ENCODE data around the gene LPP.
"Not testable (repeated sequence)": the region's sequence is repeated elsewhere in the genome, so short reads cannot be mapped to it uniquely, and the experiment has no call there.

Gene LPP

DNA sequence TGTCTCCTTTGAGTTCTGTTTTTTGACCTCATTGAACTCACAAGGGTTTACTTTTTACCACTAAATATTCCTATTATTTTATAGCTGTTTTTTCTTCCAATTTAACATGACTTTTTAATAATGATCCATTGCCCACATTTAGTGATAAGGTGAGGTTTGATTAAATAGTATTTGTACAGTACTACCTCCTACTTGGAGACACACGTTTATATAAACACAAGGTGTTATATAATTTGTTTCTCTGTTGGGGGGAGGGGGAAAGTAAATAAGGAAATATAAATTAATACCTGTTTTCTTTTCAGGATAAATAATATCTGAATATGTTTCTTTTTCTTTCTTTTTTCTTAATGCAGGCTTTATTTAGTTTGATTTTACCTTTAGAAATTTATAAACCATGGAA is 281.3 kb downstream of the LPP start:
- DNase-seq (ENCODE audit: low read depth), result no peak

DNA sequence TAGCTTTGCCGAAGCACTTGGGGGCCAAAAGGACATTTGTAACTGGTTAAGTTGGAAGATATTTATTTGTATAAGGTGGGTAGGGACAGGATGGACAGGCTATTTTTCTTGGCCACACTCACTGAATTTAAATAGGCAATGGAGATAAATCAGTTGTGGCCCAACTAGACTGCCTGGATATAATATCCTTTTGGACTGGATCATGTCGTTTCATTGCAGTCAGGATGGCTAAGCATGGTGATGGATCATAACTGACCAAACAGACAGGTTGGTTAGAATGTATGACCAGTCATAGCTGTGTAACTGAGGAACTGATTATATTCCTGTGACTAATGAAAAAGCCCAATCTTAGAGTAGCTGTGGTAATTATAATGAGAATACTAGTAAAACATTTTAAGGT is 284.0 kb downstream of the LPP start:
- no peak for DNase-seq (ENCODE audit: low read depth)

DNA sequence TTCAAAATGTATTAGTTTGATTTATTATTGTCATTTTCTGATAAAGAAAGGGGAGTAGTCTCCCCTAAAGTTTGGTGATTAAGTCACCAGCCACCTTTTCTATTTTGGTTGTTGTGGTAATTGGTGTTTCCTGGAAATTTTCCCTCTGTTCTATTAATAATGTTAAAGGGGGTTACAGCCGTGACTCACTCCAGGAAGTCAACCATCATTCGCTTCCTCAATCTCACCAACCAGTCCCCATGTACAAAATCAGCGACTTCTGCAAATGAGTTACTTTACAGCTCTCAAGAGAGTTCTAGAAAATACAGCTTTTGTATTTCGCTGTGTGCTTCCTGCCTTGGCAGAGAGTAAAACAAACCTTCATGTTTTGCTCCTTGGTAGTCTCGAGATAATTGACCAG is 285.1 kb downstream of the LPP start:
- DNase-seq (ENCODE audit: low read depth), result no peak

DNA sequence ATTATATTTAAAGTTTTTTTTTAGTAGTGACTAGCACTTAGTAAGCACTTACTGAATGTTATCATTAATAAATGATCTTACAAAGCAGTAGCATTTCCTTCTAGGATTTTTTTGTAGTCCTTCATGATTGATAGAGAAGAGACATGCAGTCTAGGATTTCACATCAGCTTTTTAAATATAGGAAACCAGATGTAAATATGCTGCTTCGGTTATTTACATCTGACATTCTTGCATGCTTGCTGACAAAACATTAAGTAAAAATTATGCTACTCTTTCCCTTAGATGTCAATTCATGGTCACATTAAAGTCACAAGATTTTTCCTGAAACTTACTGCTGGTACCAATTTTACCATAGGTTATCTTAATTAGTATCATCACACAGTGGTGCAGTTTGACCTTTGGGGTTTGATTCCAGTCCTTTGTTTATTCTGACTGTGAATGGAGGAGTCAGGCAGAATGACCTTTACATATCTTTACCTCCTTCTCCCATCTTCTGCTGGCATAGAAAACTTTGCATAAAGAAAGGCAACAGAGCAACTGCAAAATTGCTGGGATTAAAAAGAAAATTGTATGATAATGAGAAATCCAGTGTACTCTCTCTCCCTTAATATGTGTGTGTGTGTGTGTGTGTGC is 286.5 kb downstream of the LPP start:
- no peak for DNase-seq (ENCODE audit: low read depth)

DNA sequence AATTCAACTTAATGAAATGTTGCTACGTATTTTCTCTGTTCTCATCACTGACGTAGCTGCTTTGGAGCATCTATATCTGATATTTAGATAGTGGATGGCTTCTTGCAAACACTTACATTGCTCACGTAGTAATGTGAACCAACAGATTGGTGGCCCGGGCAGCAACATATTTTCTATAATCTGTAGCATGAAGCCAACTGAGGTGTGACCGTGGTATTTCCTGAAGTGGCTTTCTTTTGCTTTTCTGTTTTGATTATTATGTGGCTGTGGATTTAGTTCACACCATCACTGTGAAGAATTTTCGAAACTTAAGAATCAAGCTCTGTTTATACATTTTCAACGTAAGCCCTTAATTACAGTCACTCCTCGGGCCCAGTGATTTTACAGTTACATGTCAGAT is 288.5 kb downstream of the LPP start:
- DNase-seq (ENCODE audit: low read depth), result no peak

DNA sequence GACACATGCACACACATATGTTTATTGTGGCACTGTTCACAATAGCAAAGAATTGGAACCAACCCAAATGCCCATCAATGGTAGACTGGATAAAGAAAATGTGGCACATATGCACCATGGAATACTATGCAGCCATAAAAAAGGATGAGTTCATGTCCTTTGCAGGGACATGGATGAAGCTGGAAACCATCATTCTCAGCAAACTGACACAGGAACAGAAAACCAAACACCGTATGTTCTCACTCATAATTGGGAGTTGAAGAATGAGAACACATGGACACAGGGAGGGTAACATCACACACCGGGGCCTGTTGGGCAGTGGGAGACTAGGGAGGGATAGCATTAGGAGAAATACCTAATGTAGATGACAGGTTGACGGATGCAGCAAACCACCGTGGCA is 291.2 kb downstream of the LPP start:
- DNase-seq (ENCODE audit: low read depth), result not testable (repeated sequence)

DNA sequence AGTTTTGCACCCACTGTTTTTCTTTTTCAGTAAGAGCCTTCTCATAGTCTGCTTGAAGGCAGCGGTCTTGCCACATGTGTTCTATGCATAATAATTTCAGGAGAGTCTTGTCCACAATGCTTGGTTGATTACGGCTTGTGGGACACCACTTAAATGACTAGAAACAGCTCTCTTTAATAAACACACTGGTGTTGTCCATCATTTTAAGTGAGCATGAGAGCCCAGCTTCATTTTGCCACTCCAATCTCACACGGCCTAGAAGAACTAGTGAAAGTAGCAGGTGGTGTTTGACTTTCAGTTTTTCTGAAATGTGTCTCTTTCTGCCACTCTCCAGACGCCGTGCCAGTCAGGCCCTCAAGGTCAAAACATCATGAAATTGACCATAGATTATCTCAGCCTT is 292.1 kb downstream of the LPP start:
- no peak for DNase-seq (ENCODE audit: low read depth)

DNA sequence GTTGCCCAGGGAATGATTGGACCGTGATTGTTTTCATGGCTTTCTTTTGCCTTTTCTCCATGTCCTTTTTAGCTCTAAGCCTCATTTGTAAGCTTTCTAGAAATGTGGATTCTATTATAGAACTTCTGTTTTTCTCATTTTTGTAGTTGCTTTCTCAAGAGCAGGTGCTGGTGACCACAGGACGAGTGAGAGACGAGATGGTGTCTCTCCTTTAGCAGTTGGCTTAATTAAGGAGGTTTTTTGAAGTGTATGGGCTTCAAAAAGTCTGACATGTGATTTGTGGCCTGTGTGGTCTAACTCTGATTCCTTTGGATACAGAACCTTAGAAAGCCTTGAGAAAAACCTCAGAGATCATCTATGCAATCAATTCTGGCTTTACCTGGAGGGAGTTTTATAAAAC is 292.8 kb downstream of the LPP start:
- no peak for DNase-seq (ENCODE audit: low read depth)

DNA sequence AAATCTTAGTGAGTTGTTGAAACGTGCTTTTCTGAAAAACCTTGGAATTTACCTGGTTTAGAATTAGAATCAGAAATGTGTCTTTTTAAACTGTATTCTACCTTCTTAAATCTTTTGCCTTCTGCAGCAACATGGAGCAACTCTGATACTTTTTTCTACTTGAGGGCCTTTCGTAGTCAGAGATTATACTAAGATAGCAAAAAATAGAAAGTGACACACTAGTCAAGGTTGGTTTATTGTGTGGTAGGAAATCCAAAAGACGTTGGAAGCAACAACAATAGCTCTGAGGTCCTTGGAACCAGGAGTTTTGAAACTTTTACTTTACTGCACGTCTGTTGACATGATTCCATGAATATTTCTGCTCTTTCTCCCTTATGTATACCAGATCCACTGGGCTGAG is 294.9 kb downstream of the LPP start:
- no peak for DNase-seq (ENCODE audit: low read depth)

DNA sequence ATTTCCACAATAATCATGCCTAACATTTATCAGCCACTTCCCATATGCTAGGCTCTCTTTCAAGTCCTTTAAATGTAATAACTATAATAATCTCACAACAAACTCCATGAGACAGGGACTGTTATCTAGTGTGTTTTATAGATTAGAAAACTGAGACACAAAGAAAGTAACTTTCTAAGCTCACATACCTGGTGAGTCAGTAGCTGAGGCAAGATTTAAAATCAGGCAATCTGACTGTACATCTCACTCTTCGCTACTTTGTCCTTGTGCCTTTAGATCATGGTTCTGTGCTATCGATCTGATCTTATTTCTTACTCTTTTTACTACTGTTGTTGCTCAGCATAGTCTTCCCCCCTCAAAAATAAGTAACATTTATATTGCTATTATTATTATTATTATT is 295.5 kb downstream of the LPP start:
- no peak for DNase-seq (ENCODE audit: low read depth)

DNA sequence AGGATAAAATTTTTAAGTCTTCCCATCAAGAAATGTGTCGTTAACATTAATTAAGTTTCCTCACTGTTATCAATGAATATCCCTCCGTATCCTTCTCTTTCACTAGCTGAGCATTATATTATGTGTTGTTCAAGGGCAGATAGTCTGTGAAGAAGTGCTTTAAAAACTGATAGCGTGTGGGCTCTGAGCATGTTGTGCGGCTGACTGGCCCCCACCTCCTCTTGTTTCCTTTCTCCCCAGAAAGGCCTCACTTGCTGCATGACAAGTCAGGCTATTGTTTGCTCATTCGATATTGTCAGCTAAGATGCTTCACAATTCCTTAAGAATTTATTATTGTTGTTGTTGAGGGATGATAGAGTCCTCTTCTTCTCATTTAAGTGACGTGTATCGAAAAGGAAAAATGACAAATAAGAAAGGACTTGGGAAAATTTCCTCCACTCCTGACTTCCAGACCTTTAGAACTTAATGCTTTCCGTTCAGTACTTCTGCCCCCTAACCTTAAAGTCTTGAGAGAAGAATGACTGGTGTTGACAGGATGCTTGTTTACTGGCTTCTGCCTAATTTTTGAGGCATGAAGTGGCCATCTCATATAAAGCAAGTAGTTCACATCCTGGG is 298.3 kb downstream of the LPP start:
- DNase-seq (ENCODE audit: low read depth), result no peak

DNA sequence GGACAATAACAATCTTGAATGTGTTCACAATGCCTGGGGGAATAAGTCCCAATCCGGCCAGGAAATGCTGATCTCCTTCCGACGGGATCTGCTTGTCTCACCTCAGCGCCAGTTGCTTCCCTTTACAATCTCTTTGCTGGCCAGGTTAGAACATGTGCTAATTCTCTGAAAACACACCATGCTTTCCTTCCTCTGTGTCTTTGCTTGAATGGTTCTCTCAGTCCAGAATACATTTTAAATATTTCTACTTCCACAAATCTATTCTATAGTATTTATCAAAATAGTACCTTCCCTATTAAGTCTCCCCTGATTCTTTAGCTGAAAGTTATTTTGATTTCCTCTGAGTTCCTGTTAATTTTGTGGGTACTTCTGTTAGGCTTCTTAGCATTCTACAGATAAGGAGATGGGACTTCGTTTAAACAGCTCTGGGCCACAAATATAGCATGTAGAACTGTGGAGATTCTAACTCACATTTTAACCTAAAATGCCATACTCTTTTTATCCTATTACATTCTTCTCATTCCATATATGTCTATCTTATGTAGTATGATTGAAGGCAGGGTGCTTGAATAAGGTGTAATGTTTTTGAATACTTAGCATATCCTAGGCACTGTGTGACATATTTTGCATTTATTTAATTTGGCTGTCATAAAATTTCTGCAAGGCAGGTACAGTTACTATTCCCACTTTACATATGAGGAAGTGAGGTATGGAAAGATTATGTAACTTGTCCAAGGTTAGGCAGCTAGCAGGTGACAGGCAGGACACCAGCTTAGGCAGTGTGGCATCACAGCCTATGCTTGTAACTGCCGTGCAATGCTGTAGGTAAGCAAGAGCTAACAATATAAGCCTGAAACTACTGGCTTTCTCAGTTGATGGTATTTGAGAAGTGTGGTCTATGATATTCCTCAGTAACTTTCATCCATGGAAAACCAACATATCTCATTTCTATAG is 299.8 kb downstream of the LPP start:
- no peak for DNase-seq (ENCODE audit: low read depth)

DNA sequence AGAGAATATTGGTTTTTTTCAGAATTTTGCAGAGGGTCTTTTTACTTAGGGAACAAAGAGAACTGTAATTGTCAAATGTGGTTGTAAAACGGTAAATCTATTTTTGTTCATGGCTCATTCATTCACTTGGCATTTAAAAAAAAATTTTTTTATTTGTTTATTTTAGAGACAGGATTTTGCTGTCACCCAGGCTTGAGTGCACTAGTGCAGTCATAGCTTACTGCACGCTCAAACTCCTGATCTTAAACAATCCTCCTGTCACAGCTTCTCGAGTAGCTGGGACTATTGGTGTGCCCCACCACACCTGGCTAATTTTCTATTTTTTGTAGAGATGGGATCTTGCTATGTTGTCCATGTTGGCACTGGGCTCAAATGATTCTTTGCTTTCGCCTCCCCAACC is 301.8 kb downstream of the LPP start:
- no peak for DNase-seq (ENCODE audit: low read depth)

DNA sequence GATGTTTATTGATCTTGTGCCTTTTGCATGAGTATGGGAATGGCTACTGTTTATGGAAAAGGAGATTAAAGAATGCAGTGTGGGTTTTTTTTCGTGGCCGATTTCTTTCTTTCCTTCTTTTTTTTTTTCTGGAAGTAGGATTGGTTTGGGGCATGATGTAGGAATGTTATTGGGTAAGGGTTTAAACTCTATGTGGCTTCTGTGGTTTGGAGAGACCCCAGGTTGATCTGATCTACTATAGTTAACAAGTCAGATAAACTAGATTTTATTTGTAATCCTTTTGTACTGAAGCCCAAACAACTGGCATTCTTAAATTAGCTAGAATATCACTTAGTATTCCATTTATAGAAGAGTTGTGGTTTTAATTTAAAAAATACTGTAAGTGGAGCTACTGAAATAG is 304.8 kb downstream of the LPP start:
- no peak for DNase-seq (ENCODE audit: low read depth)

DNA sequence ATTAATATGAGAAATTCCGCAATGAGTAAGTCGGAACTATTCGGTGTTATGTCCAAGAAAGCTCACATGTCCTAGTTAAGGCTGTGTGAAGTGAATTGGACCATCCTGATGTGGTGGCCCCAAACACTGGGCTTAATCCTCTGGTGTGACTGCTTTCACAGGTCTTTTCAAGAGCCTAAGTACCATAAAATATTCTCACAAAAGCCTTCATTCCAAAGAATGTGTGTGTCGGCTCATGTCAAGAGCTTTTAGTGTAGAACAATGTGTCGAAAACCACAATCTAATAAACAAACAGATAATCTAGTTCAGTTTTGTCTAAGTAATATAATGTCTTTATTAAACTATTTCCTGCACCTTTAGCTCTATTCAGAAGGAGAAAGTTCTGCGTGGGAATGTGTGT is 311.4 kb downstream of the LPP start:
- DNase-seq (ENCODE audit: low read depth), result no peak

DNA sequence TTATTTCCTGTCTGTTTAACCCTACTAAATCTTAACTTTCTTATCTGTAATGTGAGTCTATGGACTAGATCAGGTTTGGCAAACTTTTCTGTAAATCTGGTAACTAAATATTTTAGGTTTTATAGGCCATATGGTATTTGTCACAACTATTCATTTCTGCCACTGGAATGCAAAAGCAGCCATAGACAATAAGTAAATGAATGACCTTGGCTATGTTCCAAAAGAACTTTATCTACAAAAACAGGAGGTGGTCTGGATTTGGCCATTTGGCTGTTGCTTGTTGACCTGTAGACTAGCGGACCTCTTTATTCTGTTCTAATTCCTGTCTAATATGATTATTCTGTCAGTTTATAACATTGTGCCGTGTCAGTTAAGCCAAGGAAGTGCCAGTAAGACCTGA is 314.2 kb downstream of the LPP start:
- no peak for DNase-seq (ENCODE audit: low read depth)

DNA sequence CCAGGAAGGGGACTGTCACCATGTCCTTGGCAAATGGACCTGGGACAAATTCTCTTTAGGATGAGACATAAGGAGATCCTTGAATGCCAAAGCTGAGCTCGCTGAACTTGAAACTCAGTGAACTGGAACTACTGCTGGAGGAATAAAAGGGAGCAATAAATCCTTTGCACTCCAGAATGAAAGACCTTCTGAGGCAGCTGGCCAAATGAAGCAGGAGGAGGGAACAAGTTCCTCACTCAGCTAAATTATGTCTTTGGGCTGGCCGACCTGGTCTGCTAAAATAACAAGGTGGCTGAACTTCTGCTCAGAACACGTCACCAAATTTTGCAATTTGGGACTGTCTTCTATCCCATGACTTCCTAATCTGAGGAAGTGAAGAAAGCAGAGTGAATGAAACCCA is 314.7 kb downstream of the LPP start:
- no peak for DNase-seq (ENCODE audit: low read depth)

DNA sequence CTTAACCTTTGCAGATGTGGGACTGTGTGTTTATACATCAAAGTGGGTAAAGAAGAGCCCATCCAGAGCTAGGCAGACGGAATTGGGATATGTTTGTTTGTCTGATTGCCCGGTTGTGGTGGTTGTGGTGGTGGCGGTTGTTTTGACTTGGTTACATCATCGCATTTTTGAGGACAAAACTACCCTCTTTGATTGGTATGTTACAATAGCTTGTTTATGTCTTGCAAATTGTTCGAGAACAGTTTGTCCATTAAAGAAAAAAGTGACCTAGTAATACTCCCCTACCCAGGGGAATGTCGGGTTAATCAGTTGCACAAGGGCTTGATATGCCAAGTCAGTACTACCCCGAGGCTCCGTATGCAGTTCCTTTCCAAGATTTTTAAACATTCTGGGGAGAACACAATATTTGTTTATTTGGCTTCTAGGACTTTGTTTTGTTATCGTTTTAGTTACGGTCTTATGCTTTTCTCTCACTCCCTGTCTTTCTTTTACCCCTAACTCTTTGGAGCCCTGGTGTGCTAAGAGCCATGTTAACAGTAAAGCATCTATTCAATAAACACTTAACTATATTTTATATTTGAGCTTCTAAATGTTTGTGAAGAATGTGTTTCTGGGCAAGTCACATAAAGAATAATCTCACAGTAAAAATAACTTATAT is 315.4 kb downstream of the LPP start:
- DNase-seq (ENCODE audit: low read depth), result no peak

DNA sequence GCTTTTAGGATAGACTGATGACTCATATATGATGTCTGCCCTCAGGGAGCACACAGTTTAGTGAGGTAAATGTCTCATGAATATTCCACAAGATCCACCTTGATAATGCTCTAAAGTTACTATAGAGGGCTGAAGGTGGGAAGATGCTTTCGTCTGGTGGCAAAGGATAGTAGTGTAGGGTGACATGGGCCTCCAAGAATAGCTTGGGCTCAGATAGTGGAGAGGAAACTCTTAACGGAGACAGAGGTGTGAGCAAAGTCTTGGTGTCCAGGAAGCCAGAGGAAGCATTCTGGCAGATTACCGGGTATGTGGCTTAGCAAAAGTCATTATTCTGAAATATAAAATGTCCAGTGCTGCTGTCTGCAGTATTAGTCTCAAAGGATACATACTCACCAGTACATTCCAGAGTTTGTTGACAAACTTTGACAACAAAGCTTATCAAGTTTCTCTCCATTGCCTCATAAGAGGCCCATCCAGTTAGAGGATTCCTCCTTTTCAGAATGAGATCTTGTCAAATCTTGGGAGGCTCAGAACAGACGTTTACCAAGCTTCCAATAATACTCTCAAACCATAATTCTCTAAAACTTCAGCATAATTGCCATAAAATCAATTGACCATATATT is 316.7 kb downstream of the LPP start:
- DNase-seq (ENCODE audit: low read depth), result no peak

DNA sequence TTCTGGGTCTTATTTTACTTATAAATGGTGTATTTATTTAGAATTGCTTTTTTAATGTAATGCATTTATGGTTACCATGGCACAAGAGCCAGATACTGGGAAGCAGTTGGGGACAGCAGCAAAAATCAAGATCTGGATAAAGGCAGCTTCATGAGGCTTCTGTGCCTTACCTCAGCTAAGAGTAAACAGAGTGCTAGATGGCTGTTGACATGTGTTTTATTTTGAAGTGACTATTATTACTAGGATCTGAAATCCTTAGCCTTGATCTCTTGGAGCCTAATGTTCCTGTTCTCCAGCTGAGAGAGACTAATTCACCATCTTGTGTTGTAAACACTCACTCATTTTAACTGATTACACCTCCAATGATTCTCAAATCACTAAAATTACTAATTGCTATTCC is 317.8 kb downstream of the LPP start:
- no peak for DNase-seq (ENCODE audit: low read depth)

DNA sequence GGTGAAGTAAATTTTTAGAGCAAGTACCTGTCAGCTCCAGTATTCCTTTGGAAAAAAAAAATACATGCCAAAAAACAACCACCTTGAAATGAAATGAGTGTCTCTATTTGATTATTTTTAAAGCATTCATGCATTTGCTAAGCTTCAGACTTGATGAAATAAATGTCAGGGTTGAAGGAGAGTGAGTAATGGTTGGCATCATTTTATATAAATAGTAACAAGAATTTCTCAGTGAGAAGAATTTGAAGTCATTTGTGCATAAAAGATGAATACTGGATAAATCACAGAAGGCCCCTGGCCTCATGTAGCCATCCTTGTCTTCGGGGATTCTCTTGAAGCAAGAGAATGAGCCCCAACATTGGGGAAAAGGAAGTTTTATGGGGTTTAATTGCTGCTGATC is 318.4 kb downstream of the LPP start:
- no peak for DNase-seq (ENCODE audit: low read depth)

DNA sequence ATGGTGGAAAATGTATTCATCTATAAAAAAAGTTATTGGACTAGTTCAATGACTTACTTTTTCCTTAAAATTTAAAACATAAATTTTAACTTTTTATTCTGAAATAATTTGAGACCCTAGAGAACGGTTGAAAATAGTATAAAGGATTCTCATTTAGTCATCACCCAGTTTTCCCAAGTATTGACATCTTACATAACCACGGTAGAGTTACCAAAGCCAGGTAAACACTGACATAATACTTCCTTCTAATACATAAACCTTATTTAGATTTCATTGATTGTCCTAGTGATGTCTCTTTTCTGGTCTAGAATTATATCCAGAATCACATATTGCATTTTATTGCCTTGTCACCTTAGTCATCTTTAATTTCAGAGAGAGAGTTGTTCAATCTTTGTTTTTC is 319.1 kb downstream of the LPP start:
- no peak for DNase-seq (ENCODE audit: low read depth)

All from GM04504 (cell line).